Caco-2 (cell line): ENCODE results near the gene GRID1. TPM values are rescaled to one million over a fixed set of nuclear protein-coding genes. Genes with fewer than 3 reads are reported as not detected.

Experiments
- BruUV-seq: library from RNA; stranded (reverse); fragments of 400-500 nt; replicated peaks from 2 replicates; lab custom pipeline; 2021; lab: Mats Ljungman, UMichigan
- CTCF ChIA-PET: fragments of 300-600 bp; sonication (Branson Sonifier 250); formaldehyde crosslinking; loops from one replicate; lab custom pipeline; 2022; ENCODE audit warnings: antibody characterized with exemption; lab: Charles Lee
- POLR2A ChIA-PET: fragments of 300-600 bp; sonication (Branson Sonifier 250); formaldehyde crosslinking; loops from one replicate; lab custom pipeline; 2022; ENCODE audit warnings: antibody characterized with exemption; lab: Charles Lee
- DNase-seq, 2 experiments: peaks; one replicate each; pipeline versions ENCODE4 v3.0.0 to v3.0.0-alpha.2; 2020 to 2022
- H3K27me3 ChIP-seq: replicated peaks from 2 replicates; pipeline ENCODE4 v1.6.0; 2011; ENCODE audit warnings: low read length; ENCODE audit not compliant: control insufficient read depth, insufficient read depth
- H3K36me3 ChIP-seq: 2 replicates; pipeline ENCODE4 v1.5.1; 2011; ENCODE audit warnings: low read length; ENCODE audit not compliant: control insufficient read depth, insufficient read depth
- H3K4me1 ChIP-seq: fragments of 250-450 bp; sonication (Bioruptor Pico); 2 replicates; pipeline ENCODE4 v1.5.1; 2020; ENCODE audit warnings: mild to moderate bottlenecking
- H3K4me3 ChIP-seq: 2 replicates; pipeline ENCODE4 v1.5.1; 2011; ENCODE audit warnings: low read depth, mild to moderate bottlenecking, control low read depth, low read length
- H3K9me3 ChIP-seq: fragments of 250-450 bp; sonication (Bioruptor Pico); 2 replicates; pipeline ENCODE4 v1.5.1; 2020; ENCODE audit warnings: mild to moderate bottlenecking, moderate library complexity
- H3K27ac Mint-ChIP-seq: one replicate; pipeline ENCODE4 v1.8.0; 2022; ENCODE audit warnings: mixed read lengths; ENCODE audit not compliant: unreplicated experiment
- H3K27me3 Mint-ChIP-seq: one replicate; pipeline ENCODE4 v1.8.0; 2022; ENCODE audit warnings: mixed read lengths; ENCODE audit not compliant: insufficient read depth, unreplicated experiment
- H3K36me3 Mint-ChIP-seq: one replicate; pipeline ENCODE4 v1.8.0; 2022; ENCODE audit warnings: mild to moderate bottlenecking, mixed read lengths; ENCODE audit not compliant: insufficient read depth, unreplicated experiment
- H3K4me1 Mint-ChIP-seq: one replicate; pipeline ENCODE4 v1.8.0; 2022; ENCODE audit warnings: low read depth, mixed read lengths; ENCODE audit not compliant: unreplicated experiment
- H3K4me3 Mint-ChIP-seq: one replicate; pipeline ENCODE4 v1.8.0; 2022; ENCODE audit warnings: mild to moderate bottlenecking, moderate library complexity, mixed read lengths; ENCODE audit not compliant: unreplicated experiment
- H3K9me3 Mint-ChIP-seq: one replicate; pipeline ENCODE4 v1.8.0; 2022; ENCODE audit warnings: mixed read lengths; ENCODE audit not compliant: unreplicated experiment
- CTCF ChIP-seq, 2 experiments: fragments of 200-600 bp in 1 of 2; IDR thresholded peaks; 1 replicate in 1 of 2; 2 replicates in 1 of 2; pipeline versions ENCODE4 v1.5.1 to v1.8.0; 2011 to 2022; ENCODE audit warnings: antibody characterized with exemption in 1 of 2, control low read depth in 1 of 2, inconsistent platforms in 1 of 2, low read depth in 1 of 2, low read length in 1 of 2, mild to moderate bottlenecking in 1 of 2, moderate library complexity in 1 of 2; ENCODE audit not compliant: insufficient read depth in 1 of 2, severe bottlenecking in 1 of 2, unreplicated experiment in 1 of 2
- intact Hi-C: fragments of 100-400 bp; cut with micrococcal nuclease; formaldehyde crosslinking; loops from one replicate; pipeline ENCODE4 v1.10.0; 2022; ENCODE audit not compliant: unreplicated experiment
- total RNA-seq: library from RNA; stranded (reverse); gene quantifications from 2 replicates; pipeline ENCODE4 v1.2.3, GENCODE V29; 2022

The GRID1 gene
- total RNA-seq, 1 experiment from 2014 or later: 8.0 TPM

- no TSS peak for BruUV-seq
- POLR2A ChIA-PET: no interaction called here
- no peaks in the 10 kb centered on the region for H3K36me3 Mint-ChIP-seq
- Histone ChIP-seq H3K36me3 (no peaks in the 10 kb centered on the region), H3K4me1 (no peaks in the 10 kb centered on the region), H3K27me3 (no peaks in the 10 kb centered on the region), H3K4me3 (no peak overlapping the region), H3K9me3 (peaks cover 5% of the 10 kb centered on the region; the same call in 1 of the 2 replicates)
- CTCF ChIA-PET: no interaction called here
- no peaks in the 10 kb centered on the region for H3K4me1 Mint-ChIP-seq
- intact Hi-C loops: loop anchor here (1.0 to 5.0 kb wide), 2 partner anchors 70 to 115 kb away; no protein-coding TSS in a partner anchor
- H3K27me3 Mint-ChIP-seq: peaks cover 10% of the 10 kb centered on the region
- no peak for DNase-seq
- H3K9me3 Mint-ChIP-seq: no peaks in the 10 kb centered on the region
- no peak for TF ChIP-seq CTCF (IDR thresholded peaks at IDR 0.05; ENCODE audit: insufficient read depth in 1 of 2, low read depth in 1 of 2, low read length in 1 of 2, severe bottlenecking in 1 of 2, unreplicated experiment in 1 of 2)
- H3K27ac Mint-ChIP-seq: no peak overlapping the region
- no peak overlapping the region for H3K4me3 Mint-ChIP-seq
Observed at GRCh38 chr10:86262688-86263181, 103.9 kb downstream of the GRID1 start.

GRCh38 chr10:86261941-86262687, 104.5 kb downstream of the GRID1 start:
- H3K36me3 Mint-ChIP-seq: no peaks in the 10 kb centered on the region
- CTCF ChIA-PET: no interaction called here
- TF ChIP-seq CTCF (IDR thresholded peaks at IDR 0.05; ENCODE audit: insufficient read depth in 1 of 2, low read depth in 1 of 2, low read length in 1 of 2, severe bottlenecking in 1 of 2, unreplicated experiment in 1 of 2): peak; percentile 28 to 61
- no peaks in the 10 kb centered on the region for H3K36me3 ChIP-seq
- H3K9me3 Mint-ChIP-seq: no peaks in the 10 kb centered on the region
- no peak overlapping the region for H3K4me3 Mint-ChIP-seq
- no peak overlapping the region for H3K27ac Mint-ChIP-seq
- H3K4me3 ChIP-seq: no peak overlapping the region
- peaks cover 5% of the 10 kb centered on the region; the same call in 1 of the 2 replicates for H3K9me3 ChIP-seq
- POLR2A ChIA-PET: no interaction called here
- intact Hi-C loops: loop anchor here (1.0 to 5.0 kb wide), 2 partner anchors 70 to 115 kb away; no protein-coding TSS in a partner anchor
- no peaks in the 10 kb centered on the region for H3K4me1 ChIP-seq
- no peaks in the 10 kb centered on the region for H3K4me1 Mint-ChIP-seq
- H3K27me3 Mint-ChIP-seq: peaks cover 10% of the 10 kb centered on the region
- DNase-seq: peak in 1 of 2 experiments; percentile 55
- H3K27me3 ChIP-seq: no peaks in the 10 kb centered on the region
- no TSS peak for BruUV-seq

- no peak overlapping the region for H3K27ac Mint-ChIP-seq
- TF ChIP-seq CTCF (IDR thresholded peaks at IDR 0.05; ENCODE audit: insufficient read depth in 1 of 2, low read depth in 1 of 2, low read length in 1 of 2, severe bottlenecking in 1 of 2, unreplicated experiment in 1 of 2): no peak
- ChIA-PET POLR2A (no interaction called here), CTCF (no interaction called here)
- peaks cover 10% of the 10 kb centered on the region for H3K27me3 Mint-ChIP-seq
- Histone ChIP-seq H3K9me3 (peaks cover 5% of the 10 kb centered on the region; the same call in 1 of the 2 replicates), H3K36me3 (no peaks in the 10 kb centered on the region), H3K27me3 (0 out of 2 replicates have a peak, but pooled peaks cover 1% of the 10 kb centered on the region), H3K4me1 (no peaks in the 10 kb centered on the region), H3K4me3 (no peak overlapping the region)
- no peak for DNase-seq
- no TSS peak for BruUV-seq
- no peak overlapping the region for H3K4me3 Mint-ChIP-seq
- no peaks in the 10 kb centered on the region for H3K36me3 Mint-ChIP-seq
- H3K4me1 Mint-ChIP-seq: no peaks in the 10 kb centered on the region
- intact Hi-C loops: loop anchor here (5.0 kb wide), 1 partner anchor 71 kb away; no protein-coding TSS in a partner anchor
- H3K9me3 Mint-ChIP-seq: no peaks in the 10 kb centered on the region
Observed at GRCh38 chr10:86261470-86261869, 105.1 kb downstream of the GRID1 start.
